NB4 (cell line): ENCODE results near the gene SBF1.

Experiments
- DNase-seq: peaks from one replicate; pipeline ENCODE4 v3.0.0; 2010; ENCODE audit warnings: low read depth
- H3K4me3 ChIP-seq: one replicate; pipeline ENCODE4 v1.5.1; 2011; ENCODE audit warnings: mild to moderate bottlenecking, low read depth, low read length, moderate library complexity
- MYC ChIP-seq: IDR thresholded peaks from 2 replicates; pipeline ENCODE4 v1.6.1; 2011; ENCODE audit warnings: low read depth, low read length
- POLR2A ChIP-seq: IDR thresholded peaks from 2 replicates; pipeline ENCODE4 v1.6.1; 2011; ENCODE audit warnings: mild to moderate bottlenecking; ENCODE audit not compliant: insufficient read length; ENCODE audit errors: extremely low read depth
- TF ChIP-seq, protein P1 (sequence below): IDR thresholded peaks from 2 replicates; pipeline ENCODE4 v1.6.1; 2011; ENCODE audit warnings: low read depth, low read length
- TF ChIP-seq, protein P2 (sequence below): IDR thresholded peaks from one replicate; pipeline ENCODE4 v1.5.1; 2012; ENCODE audit warnings: low read depth, low read length

The SBF1 gene

DNA sequence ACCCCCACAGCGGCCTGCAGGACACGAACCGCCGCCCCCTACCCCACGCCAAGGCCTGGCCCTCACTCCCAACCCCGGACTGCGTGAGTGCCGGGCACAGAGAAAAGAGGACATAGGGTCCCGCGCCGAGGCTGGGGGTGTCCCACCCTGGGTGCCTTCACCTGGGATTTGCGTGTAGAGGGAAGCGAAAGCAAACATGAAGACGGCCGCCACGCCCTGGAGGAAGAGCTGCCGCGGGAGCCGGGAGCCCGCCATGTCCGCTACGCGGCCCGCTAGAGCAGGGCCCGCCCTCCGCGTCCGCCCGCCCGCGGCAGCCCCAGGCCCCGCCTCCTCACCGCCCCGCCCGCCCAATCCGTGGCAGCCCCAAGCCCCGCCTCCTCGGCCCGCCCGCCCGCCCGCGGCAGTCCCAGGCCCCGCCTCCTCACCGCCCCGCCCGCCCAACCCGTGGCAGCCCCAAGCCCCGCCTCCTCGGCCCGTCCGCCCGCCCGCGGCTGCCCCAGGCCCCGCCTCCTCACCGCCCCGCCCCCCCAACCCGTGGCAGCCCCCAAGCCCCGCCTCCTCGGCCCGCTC is 32.7 kb upstream of the SBF1 start, which contains the start of gene LMF2:
Gene LMF2 (minus strand): TSS at position 282 of the 570 bp plus-strand sequence. CDS start 27 bp downstream, at position 255.
- DNase-seq, result peak; percentile 83
- H3K4me3 ChIP-seq, result peak within 1 kb of the TSS; percentile 90
- TF ChIP-seq, protein P1, sequence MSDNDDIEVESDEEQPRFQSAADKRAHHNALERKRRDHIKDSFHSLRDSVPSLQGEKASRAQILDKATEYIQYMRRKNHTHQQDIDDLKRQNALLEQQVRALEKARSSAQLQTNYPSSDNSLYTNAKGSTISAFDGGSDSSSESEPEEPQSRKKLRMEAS, result no peak
- TF ChIP-seq POLR2A (peak; percentile 33), MYC (no peak)
- TF ChIP-seq, protein P2, sequence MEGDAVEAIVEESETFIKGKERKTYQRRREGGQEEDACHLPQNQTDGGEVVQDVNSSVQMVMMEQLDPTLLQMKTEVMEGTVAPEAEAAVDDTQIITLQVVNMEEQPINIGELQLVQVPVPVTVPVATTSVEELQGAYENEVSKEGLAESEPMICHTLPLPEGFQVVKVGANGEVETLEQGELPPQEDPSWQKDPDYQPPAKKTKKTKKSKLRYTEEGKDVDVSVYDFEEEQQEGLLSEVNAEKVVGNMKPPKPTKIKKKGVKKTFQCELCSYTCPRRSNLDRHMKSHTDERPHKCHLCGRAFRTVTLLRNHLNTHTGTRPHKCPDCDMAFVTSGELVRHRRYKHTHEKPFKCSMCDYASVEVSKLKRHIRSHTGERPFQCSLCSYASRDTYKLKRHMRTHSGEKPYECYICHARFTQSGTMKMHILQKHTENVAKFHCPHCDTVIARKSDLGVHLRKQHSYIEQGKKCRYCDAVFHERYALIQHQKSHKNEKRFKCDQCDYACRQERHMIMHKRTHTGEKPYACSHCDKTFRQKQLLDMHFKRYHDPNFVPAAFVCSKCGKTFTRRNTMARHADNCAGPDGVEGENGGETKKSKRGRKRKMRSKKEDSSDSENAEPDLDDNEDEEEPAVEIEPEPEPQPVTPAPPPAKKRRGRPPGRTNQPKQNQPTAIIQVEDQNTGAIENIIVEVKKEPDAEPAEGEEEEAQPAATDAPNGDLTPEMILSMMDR, result no peak

DNA sequence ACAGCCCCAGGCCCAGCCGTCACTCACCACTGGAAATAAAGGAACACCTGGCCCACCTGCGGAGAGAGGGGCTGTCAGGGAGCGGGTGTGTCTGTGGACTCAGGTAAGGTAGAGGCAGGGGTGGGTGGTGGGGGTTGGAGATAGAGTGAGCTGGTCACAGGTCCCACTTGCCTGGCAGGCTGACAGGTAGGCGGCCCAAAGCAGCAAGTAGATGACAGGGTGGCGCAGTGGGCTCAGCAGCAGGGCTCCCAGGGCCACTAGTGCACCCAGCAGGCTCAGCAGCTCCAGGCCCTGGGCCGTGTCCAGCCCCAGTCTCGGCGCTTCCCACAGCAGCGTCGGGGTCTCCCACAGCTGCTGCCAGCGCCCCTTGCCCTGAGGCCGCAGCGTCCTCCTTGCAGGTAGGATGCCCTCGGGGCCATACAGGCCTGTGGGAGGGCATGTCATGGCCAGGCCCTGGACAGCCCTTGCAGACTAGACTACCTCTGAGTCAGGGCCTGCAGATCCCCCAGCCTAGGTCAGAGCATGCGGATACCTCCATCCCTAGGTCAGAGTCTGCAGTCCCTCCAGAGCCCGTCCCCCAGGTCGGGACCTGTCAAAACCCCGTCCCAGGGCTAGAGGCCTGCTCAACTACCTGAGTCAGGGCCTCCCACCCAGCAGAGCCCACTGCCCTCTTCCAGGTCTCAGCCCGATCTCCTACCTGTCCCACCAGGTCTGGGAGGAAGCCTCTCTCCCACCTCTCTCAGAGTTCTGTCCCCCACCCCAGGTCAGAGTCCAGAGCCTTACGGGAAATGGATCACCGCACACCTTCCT is 32.0 kb upstream of the SBF1 start:
- H3K4me3 ChIP-seq, result peak overlapping the region; percentile 90
- TF ChIP-seq, protein P1, result no peak
- no peak for TF ChIP-seq MYC
- TF ChIP-seq POLR2A, result no peak
- TF ChIP-seq, protein P2, result no peak
- peak; percentile 33 for DNase-seq

DNA sequence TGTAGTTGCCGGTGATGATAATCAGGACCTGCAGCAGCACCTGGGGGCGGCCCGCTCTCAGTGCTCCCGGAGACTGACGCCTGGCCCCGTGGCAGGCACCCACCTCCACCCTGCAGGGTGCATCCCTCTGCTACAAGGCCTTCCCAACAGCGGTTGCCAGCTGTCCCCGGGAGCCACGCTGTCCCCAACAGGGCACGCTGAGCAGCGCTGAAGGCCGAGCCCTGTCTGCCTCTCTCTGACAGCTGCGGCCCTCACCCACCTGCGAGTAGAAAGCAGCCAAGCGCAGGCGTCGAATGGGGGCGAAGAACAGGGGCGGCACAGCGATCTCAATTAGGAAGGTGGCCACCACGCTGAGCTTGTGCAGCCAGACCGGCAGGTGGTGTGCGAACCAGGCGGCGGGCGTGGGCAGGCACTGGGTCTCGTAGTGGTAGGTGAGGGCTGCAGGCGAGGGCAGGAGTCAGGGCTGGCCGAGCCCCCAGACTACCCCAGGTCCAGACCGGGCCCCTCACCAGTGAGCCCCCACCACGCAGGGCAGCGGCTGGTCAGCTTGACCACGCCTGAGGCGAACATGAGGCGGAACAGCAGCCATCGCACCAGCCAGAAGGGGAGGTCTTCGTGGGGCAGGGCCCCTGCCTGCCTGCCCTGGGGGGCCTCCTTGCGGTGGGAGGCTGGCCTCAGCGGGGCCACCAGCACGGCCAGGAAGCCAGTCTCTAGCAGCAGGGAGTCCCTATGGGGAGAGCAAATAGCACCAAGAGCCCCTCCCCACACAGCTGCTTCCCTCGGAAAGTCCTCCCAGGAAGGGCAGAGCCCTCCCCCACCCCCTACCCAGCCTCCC is 31.2 kb upstream of the SBF1 start:
- H3K4me3 ChIP-seq, result no peak overlapping the region
- no peak for DNase-seq
- TF ChIP-seq, protein P2, result no peak
- TF ChIP-seq POLR2A (no peak), MYC (no peak)
- TF ChIP-seq, protein P1, result no peak

DNA sequence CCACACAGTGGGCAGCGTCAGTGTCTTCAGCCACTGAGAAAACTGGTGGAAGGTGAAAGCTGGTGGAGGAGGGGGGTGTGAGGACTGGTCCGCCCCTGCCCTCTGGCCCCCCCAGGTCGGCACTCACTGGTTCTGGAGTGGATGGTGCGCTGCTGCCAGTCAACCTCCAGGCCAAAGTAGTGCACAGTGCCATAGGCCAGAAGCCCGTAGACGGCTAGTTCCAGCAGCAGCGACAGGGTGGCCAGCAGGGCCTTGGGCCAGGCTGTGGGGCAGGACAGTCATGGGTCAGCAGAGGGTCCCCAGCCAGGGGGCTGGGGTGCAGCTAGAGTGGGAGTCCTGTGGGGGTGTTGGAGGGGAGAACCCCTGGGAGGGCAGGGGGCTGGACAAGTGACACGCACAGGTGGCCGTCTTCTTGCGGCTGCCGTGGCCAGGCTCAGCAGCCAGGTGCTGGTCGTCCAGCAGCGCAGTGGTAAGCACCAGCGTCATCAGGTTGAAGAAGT is 30.5 kb upstream of the SBF1 start:
- no peak overlapping the region for H3K4me3 ChIP-seq
- DNase-seq, result no peak
- TF ChIP-seq, protein P1, result no peak
- TF ChIP-seq, protein P2, result no peak
- TF ChIP-seq MYC (no peak), POLR2A (no peak)
